ENCODE measurements around the gene MAPK8IP3. TPM values are rescaled to one million over a fixed set of nuclear protein-coding genes. Genes with fewer than 3 reads are reported as not detected.

MAPK8IP3 gene
- total RNA-seq, 2 experiments from 2014 or later: 290 to 297 TPM

- H3K9me3 Mint-ChIP-seq: no peaks in the 10 kb centered on the region
- H3K27me3 Mint-ChIP-seq: no peaks in the 10 kb centered on the region
- ATAC-seq (ENCODE audit: poor library complexity): no peak
- ChIA-PET CTCF (no interaction called here), POLR2A (no interaction called here)
- no peak overlapping the region for H3K4me3 Mint-ChIP-seq
- TF ChIP-seq, protein P1, sequence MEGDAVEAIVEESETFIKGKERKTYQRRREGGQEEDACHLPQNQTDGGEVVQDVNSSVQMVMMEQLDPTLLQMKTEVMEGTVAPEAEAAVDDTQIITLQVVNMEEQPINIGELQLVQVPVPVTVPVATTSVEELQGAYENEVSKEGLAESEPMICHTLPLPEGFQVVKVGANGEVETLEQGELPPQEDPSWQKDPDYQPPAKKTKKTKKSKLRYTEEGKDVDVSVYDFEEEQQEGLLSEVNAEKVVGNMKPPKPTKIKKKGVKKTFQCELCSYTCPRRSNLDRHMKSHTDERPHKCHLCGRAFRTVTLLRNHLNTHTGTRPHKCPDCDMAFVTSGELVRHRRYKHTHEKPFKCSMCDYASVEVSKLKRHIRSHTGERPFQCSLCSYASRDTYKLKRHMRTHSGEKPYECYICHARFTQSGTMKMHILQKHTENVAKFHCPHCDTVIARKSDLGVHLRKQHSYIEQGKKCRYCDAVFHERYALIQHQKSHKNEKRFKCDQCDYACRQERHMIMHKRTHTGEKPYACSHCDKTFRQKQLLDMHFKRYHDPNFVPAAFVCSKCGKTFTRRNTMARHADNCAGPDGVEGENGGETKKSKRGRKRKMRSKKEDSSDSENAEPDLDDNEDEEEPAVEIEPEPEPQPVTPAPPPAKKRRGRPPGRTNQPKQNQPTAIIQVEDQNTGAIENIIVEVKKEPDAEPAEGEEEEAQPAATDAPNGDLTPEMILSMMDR (IDR thresholded peaks at IDR 0.05): no peak
- H3K36me3 ChIP-seq (ENCODE audit: insufficient read depth, low read length): peaks cover 75% of the 10 kb centered on the region
- DNase-seq: no peak
- H3K27me3 ChIP-seq (ENCODE audit: control insufficient read depth in 1 of 2, insufficient read depth in 2 of 2, low read length in 2 of 2): no peaks in the 10 kb centered on the region
- no peak overlapping the region for H3K27ac ChIP-seq (ENCODE audit: low read depth in 1 of 2, low read length in 2 of 2)
- peak overlapping the region; percentile 49 for H3K27ac Mint-ChIP-seq
- H3K4me1 Mint-ChIP-seq (ENCODE audit: low read depth): peaks cover 10% of the 10 kb centered on the region
- no peak overlapping the region for H3K4me3 ChIP-seq (ENCODE audit: low read length)
- H3K9me3 ChIP-seq (ENCODE audit: control insufficient read depth in 1 of 2, insufficient read depth in 1 of 2, low read length in 2 of 2): no peaks in the 10 kb centered on the region
- peaks cover 80% of the 10 kb centered on the region for H3K36me3 Mint-ChIP-seq (ENCODE audit: low read depth)
- no peaks in the 10 kb centered on the region for H3K4me1 ChIP-seq (ENCODE audit: insufficient read depth, low read length)
- intact Hi-C loops (cut with DNase I, micrococcal nuclease): no loop called here
Observed at GRCh38 chr16:1687427-1688316, 18.3 kb upstream of the MAPK8IP3 start.

DNA sequence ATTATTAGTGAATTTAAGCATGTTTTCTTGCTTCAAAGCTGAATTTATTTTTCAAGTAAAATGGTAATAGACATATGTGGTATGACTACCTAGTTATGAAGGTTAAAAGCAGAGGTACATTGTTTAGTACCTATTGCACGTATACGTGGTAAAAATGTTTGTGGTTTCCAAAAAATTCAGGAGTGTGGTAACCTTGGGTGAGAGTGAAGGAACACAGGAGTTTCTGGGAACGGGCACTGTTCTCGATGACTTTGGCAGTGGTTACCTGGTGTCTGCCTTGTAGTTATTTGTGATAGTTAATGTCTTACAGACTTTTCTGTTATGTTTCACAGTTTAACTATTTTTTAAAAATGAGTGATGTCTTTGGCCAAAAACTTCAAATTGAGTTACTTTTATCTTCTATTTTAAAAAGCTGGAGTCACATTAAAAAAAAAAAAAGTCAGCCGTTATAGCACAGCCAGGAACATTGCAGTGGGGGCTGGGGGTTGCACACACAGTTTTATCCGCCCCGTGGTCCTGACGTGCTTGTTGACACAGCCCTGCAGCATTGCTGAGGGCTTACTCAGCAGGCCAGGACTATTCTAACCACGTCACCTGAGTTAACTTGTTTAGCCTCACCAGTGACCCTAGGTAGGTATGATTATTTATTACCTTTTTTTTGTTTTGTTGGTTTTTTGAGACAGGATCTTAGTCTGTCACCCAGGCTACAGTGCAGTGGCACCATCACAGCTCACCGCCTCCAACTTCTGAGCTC is 17.0 kb upstream of the MAPK8IP3 start:
- H3K4me3 Mint-ChIP-seq: no peak overlapping the region
- POLR2A ChIA-PET: no interaction called here
- no peaks in the 10 kb centered on the region for H3K27me3 ChIP-seq (ENCODE audit: control insufficient read depth in 1 of 2, insufficient read depth in 2 of 2, low read length in 2 of 2)
- no peak overlapping the region for H3K27ac ChIP-seq (ENCODE audit: low read depth in 1 of 2, low read length in 2 of 2)
- peaks cover 4% of the 10 kb centered on the region for H3K4me1 Mint-ChIP-seq (ENCODE audit: low read depth)
- no peak overlapping the region for H3K27ac Mint-ChIP-seq
- H3K4me1 ChIP-seq (ENCODE audit: insufficient read depth, low read length): no peaks in the 10 kb centered on the region
- H3K4me3 ChIP-seq (ENCODE audit: low read length): no peak overlapping the region
- H3K9me3 Mint-ChIP-seq: no peaks in the 10 kb centered on the region
- no peaks in the 10 kb centered on the region for H3K27me3 Mint-ChIP-seq
- peaks cover 80% of the 10 kb centered on the region for H3K36me3 ChIP-seq (ENCODE audit: insufficient read depth, low read length)
- intact Hi-C loops (cut with DNase I, micrococcal nuclease): no loop called here
- H3K36me3 Mint-ChIP-seq (ENCODE audit: low read depth): peaks cover 86% of the 10 kb centered on the region
- ATAC-seq (ENCODE audit: poor library complexity) (no peak), DNase-seq (no peak)
- H3K9me3 ChIP-seq (ENCODE audit: control insufficient read depth in 1 of 2, insufficient read depth in 1 of 2, low read length in 2 of 2): no peaks in the 10 kb centered on the region
- TF ChIP-seq, protein P1 (IDR thresholded peaks at IDR 0.05): no peak
- CTCF ChIA-PET: no interaction called here

GRCh38 chr16:1689853-1690252 is 16.1 kb upstream of the MAPK8IP3 start:
- Histone ChIP-seq H3K36me3 (ENCODE audit: insufficient read depth, low read length) (peaks cover 85% of the 10 kb centered on the region), H3K4me3 (ENCODE audit: low read length) (no peak overlapping the region), H3K27me3 (ENCODE audit: control insufficient read depth in 1 of 2, insufficient read depth in 2 of 2, low read length in 2 of 2) (no peaks in the 10 kb centered on the region), H3K9me3 (ENCODE audit: control insufficient read depth in 1 of 2, insufficient read depth in 1 of 2, low read length in 2 of 2) (no peaks in the 10 kb centered on the region), H3K4me1 (ENCODE audit: insufficient read depth, low read length) (no peaks in the 10 kb centered on the region), H3K27ac (ENCODE audit: low read depth in 1 of 2, low read length in 2 of 2) (no peak overlapping the region)
- DNase-seq (no peak), ATAC-seq (ENCODE audit: poor library complexity) (no peak)
- CTCF ChIA-PET: no interaction called here
- POLR2A ChIA-PET: interaction anchor here (1.0 kb wide), 1 partner anchor 16 kb away, joined by 3 read pairs; the partner anchor contains the start of gene MAPK8IP3
- H3K9me3 Mint-ChIP-seq: no peaks in the 10 kb centered on the region
- intact Hi-C loops (cut with DNase I, micrococcal nuclease): no loop called here
- H3K4me3 Mint-ChIP-seq: no peak overlapping the region
- peaks cover 4% of the 10 kb centered on the region for H3K4me1 Mint-ChIP-seq (ENCODE audit: low read depth)
- H3K27me3 Mint-ChIP-seq: no peaks in the 10 kb centered on the region
- no peak overlapping the region for H3K27ac Mint-ChIP-seq
- TF ChIP-seq, protein P1 (IDR thresholded peaks at IDR 0.05): no peak
- H3K36me3 Mint-ChIP-seq (ENCODE audit: low read depth): peaks cover 91% of the 10 kb centered on the region
